Endothelial cell of umbilical vein (primary cell): Measurements from ENCODE around the gene CES4A. TPM values are rescaled to one million over a fixed set of nuclear protein-coding genes. Genes with fewer than 3 reads are reported as not detected.

Experiments used
- BruUV-seq: library from RNA; stranded (reverse); fragments of 400-500 nt; replicated peaks from 2 replicates; lab custom pipeline; 2021; lab: Mats Ljungman, UMichigan
- CTCF ChIA-PET: fragments of 300-600, 350-600 bp; sonication (Branson Sonifier 250); formaldehyde crosslinking; loops from one replicate; lab custom pipeline; 2021; ENCODE audit warnings: antibody characterized with exemption, inconsistent platforms; lab: Charles Lee
- POLR2A ChIA-PET: fragments of 300-600, 350-600 bp; sonication (Branson Sonifier 250); formaldehyde crosslinking; loops from one replicate; lab custom pipeline; 2021; ENCODE audit warnings: antibody characterized with exemption, inconsistent platforms; lab: Charles Lee
- DNase-seq: peaks from one replicate; pipeline ENCODE4 v3.0.0-alpha.2; 2011; ENCODE audit warnings: low read depth, low spot score
- FAIRE-seq: peaks from 2 replicates; lab custom pipeline; 2011; peaks lifted over from hg19 to GRCh38; lab: Jason Lieb, UNC
- H2AFZ ChIP-seq: 2 replicates; pipeline ENCODE4 v1.6.0; 2012; ENCODE audit warnings: low read depth, low read length, control low read depth, inconsistent platforms
- H3K27ac ChIP-seq: 2 replicates; pipeline ENCODE4 v1.5.1; 2011; ENCODE audit warnings: low read depth, mild to moderate bottlenecking, control low read depth, low read length, moderate library complexity; ENCODE audit not compliant: insufficient read depth
- H3K27me3 ChIP-seq, 2 experiments: 2 replicates each; pipeline versions ENCODE4 v1.6.0 to v1.6.1; 2011; ENCODE audit warnings: low read length in 2 of 2, mixed read lengths in 1 of 2; ENCODE audit not compliant: control insufficient read depth in 2 of 2, insufficient read depth in 2 of 2
- H3K36me3 ChIP-seq, 2 experiments: 2 replicates in 1 of 2; 3 replicates in 1 of 2; pipeline ENCODE4 v1.5.1; 2011; ENCODE audit warnings: low read length in 2 of 2, mild to moderate bottlenecking in 1 of 2, moderate library complexity in 1 of 2; ENCODE audit not compliant: control insufficient read depth in 2 of 2, insufficient read depth in 2 of 2; ENCODE audit errors: extremely low read depth in 1 of 2
- H3K4me1 ChIP-seq: 3 replicates; pipeline ENCODE4 v1.5.1; 2011; ENCODE audit warnings: mild to moderate bottlenecking, low read length; ENCODE audit not compliant: control insufficient read depth, insufficient read depth; ENCODE audit errors: extremely low read depth
- H3K4me2 ChIP-seq: 2 replicates; pipeline ENCODE4 v1.6.1; 2011; ENCODE audit warnings: low read length, control low read depth, mixed read lengths; ENCODE audit not compliant: insufficient read depth
- H3K4me3 ChIP-seq, 3 experiments: fragments of 200-600 bp in 1 of 3; sonication (generic), shearing (Covaris generic) in 1 of 3; replicated peaks in 1 of 3; 2 replicates each; pipeline ENCODE4 v1.5.1; 2011 to 2016; ENCODE audit warnings: control low read depth in 3 of 3, low read length in 3 of 3, mild to moderate bottlenecking in 2 of 3, inconsistent platforms in 1 of 3, low read depth in 1 of 3, moderate library complexity in 1 of 3; ENCODE audit not compliant: insufficient read depth in 1 of 3
- H3K79me2 ChIP-seq: 2 replicates; pipeline ENCODE4 v1.6.0; 2012; ENCODE audit warnings: low read length, inconsistent platforms; ENCODE audit not compliant: control insufficient read depth, insufficient read depth
- H3K9ac ChIP-seq: replicated peaks from 2 replicates; pipeline ENCODE3; 2011; ENCODE audit warnings: low read length, control low read depth; ENCODE audit not compliant: insufficient read depth; ENCODE audit errors: extremely low read depth
- H3K9me1 ChIP-seq: replicated peaks from 3 replicates; pipeline ENCODE4 v1.6.0; 2011; ENCODE audit warnings: mild to moderate bottlenecking, low read length; ENCODE audit not compliant: control insufficient read depth, insufficient read depth; ENCODE audit errors: extremely low read depth
- H3K9me3 ChIP-seq: replicated peaks from 2 replicates; pipeline ENCODE4 v1.5.1; 2012; ENCODE audit warnings: low read length, inconsistent platforms; ENCODE audit not compliant: control insufficient read depth, insufficient read depth
- H4K20me1 ChIP-seq: replicated peaks from 2 replicates; pipeline ENCODE3; 2011; ENCODE audit warnings: mild to moderate bottlenecking, low read length; ENCODE audit not compliant: control insufficient read depth, insufficient read depth; ENCODE audit errors: extremely low read depth
- FOS ChIP-seq: IDR thresholded peaks from 2 replicates; pipeline ENCODE4 v1.6.1; 2011; ENCODE audit warnings: mild to moderate bottlenecking, low read length, moderate library complexity, borderline replicate concordance; ENCODE audit not compliant: insufficient read depth
- JUN ChIP-seq: IDR thresholded peaks from 2 replicates; pipeline ENCODE4 v1.6.1; 2011; ENCODE audit warnings: borderline replicate concordance, low read depth; ENCODE audit not compliant: insufficient read length, insufficient read depth
- MAX ChIP-seq: IDR thresholded peaks from 2 replicates; pipeline ENCODE4 v1.6.1; 2011; ENCODE audit not compliant: insufficient read depth, insufficient read length
- MYC ChIP-seq: IDR thresholded peaks from one replicate; pipeline ENCODE4 v1.6.1; 2011; ENCODE audit warnings: mild to moderate bottlenecking, low read depth, low read length
- POLR2A ChIP-seq: IDR thresholded peaks from 2 replicates; pipeline ENCODE4 v1.6.1; 2012; ENCODE audit warnings: low read depth, mild to moderate bottlenecking, control low read depth, low read length
- POLR2AphosphoS5 ChIP-seq: IDR thresholded peaks from 2 replicates; pipeline ENCODE4 v1.6.1; 2012; ENCODE audit warnings: low read depth, mild to moderate bottlenecking, control low read depth, low read length, moderate library complexity; ENCODE audit not compliant: insufficient read depth
- dilution Hi-C: fragments of 300-500 bp; cut with MboI; formaldehyde crosslinking; loops from one replicate; pipeline ENCODE4 v1.15.0; 2019; ENCODE audit warnings: low sequenced_read_pairs; ENCODE audit not compliant: extremely low pct_ligation_motif_present
- intact Hi-C: fragments of 100-400 bp; cut with micrococcal nuclease; formaldehyde crosslinking; loops from one replicate; pipeline ENCODE4 v1.10.0; 2022
- polyA plus RNA-seq, 4 experiments: library from polyadenylated mRNA; depleted of rRNA in 3 of 4; stranded (reverse) in 3 of 4; unstranded in 1 of 4; fragments of >200 nt; gene quantifications; 2 replicates each; pipeline versions ENCODE4 v1.2.1 to v1.2.3, GENCODE V29; 2011 to 2012; ENCODE audit warnings: missing spikeins in 1 of 4
- total RNA-seq: library from RNA; stranded (reverse); gene quantifications from 2 replicates; pipeline ENCODE4 v1.2.3, GENCODE V29; 2021

CES4A gene
- total and polyA plus RNA-seq, 2 donors (not counting 3 experiments of a cell fraction or from before 2014, with no cell fraction given), result 5.4 to 13.3 TPM

GRCh38 chr16:67029254-67030096, 41.1 kb downstream of the CES4A start:
- ChIA-PET CTCF (interaction anchor here (0.7 to 3.7 kb wide), 7 partner anchors 12 to 255 kb away, joined by 3 to 25 read pairs (median 4); no protein-coding TSS in a partner anchor), POLR2A (interaction anchor here (0.7 kb wide), 1 partner anchor 10 kb away, joined by 3 read pairs; no protein-coding TSS in a partner anchor)
- Histone ChIP-seq H3K36me3 (peaks cover 0 to 6% of the 10 kb centered on the region in 2 experiments), H3K9ac (peak overlapping the region; percentile 98), H4K20me1 (peaks cover 6% of the 10 kb centered on the region), H2AFZ (peak overlapping the region; percentile 81), H3K4me3 (peak overlapping the region; percentile 79 to 94 (median 91)), H3K4me2 (peak overlapping the region; percentile 94), H3K9me3 (no peaks in the 10 kb centered on the region), H3K27ac (peak overlapping the region; percentile 92), H3K9me1 (no peaks in the 10 kb centered on the region), H3K79me2 (peaks cover 51% of the 10 kb centered on the region), H3K4me1 (peaks cover 32% of the 10 kb centered on the region), H3K27me3 (no peaks in the 10 kb centered on the region)
- dilution Hi-C loops, result no loop called here
- peak; percentile 67 for DNase-seq
- no peak for TF ChIP-seq MYC
- no peak for TF ChIP-seq MAX
- TF ChIP-seq FOS, result peak; percentile 16
- TF ChIP-seq POLR2AphosphoS5, result peak; percentile 57
- peak; percentile 52 for TF ChIP-seq POLR2A
- TF ChIP-seq JUN, result no peak
- peak; percentile 62 for FAIRE-seq
- intact Hi-C loops, result no loop called here
- BruUV-seq, result no TSS peak
